ENCODE data around the gene GUK1. TPM values are rescaled to one million over a fixed set of nuclear protein-coding genes. Genes with fewer than 3 reads are reported as not detected.

Gene GUK1
- polyA plus RNA-seq, 1 experiment: 177 TPM

DNA sequence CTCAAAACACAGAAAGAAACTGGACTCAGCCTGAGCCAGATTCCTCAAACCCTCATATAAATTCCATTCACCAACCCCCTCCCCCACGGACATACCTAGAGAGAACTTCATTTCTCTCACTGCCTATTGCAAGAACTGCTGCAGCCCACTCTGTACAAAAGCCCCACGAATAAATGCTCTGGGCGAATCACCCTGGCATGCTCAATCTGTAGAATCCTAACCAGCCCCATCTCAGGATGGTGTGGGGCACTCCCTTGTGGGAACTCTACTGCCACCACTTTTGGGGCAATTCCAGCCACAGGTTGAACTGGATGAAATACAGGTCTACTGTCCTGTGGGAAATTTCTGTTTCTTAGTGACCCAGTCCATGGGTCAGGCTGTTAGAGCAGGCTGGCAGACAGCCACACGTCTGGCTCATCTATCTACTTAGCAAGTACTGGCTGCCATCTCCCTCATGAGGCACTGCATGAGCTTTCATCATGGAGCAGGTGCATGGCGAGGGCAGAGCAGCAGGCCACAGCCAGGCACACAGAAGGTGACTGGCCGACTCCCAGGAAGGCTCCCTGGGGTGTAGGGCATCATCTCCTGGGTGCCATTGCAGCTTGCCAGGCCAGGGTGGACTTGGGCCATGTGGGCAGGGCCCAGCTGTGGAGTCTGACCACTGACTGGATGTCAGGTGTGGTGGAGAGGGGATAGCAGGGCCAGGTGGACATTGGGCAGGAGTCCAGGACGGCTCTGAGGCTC lies 35.4 kb upstream of the GUK1 start:
- TF ChIP-seq, protein P1, sequence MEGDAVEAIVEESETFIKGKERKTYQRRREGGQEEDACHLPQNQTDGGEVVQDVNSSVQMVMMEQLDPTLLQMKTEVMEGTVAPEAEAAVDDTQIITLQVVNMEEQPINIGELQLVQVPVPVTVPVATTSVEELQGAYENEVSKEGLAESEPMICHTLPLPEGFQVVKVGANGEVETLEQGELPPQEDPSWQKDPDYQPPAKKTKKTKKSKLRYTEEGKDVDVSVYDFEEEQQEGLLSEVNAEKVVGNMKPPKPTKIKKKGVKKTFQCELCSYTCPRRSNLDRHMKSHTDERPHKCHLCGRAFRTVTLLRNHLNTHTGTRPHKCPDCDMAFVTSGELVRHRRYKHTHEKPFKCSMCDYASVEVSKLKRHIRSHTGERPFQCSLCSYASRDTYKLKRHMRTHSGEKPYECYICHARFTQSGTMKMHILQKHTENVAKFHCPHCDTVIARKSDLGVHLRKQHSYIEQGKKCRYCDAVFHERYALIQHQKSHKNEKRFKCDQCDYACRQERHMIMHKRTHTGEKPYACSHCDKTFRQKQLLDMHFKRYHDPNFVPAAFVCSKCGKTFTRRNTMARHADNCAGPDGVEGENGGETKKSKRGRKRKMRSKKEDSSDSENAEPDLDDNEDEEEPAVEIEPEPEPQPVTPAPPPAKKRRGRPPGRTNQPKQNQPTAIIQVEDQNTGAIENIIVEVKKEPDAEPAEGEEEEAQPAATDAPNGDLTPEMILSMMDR (IDR thresholded peaks at IDR 0.05; ENCODE audit: low read depth, low read length): no peak
- Histone ChIP-seq H3K4me3 (ENCODE audit: low read depth, low read length) (no peak overlapping the region), H3K27me3 (ENCODE audit: control insufficient read depth, insufficient read depth, low read length) (no peaks in the 10 kb centered on the region), H3K27ac (ENCODE audit: low read depth, low read length) (no peak overlapping the region), H3K9me3 (ENCODE audit: control insufficient read depth, insufficient read depth, low read length) (no peaks in the 10 kb centered on the region; the same call in 1 of the 2 replicates)
- ChIA-PET CTCF (no interaction called here), POLR2A (no interaction called here)
- no peak for DNase-seq (ENCODE audit: low read depth, low spot score)

DNA sequence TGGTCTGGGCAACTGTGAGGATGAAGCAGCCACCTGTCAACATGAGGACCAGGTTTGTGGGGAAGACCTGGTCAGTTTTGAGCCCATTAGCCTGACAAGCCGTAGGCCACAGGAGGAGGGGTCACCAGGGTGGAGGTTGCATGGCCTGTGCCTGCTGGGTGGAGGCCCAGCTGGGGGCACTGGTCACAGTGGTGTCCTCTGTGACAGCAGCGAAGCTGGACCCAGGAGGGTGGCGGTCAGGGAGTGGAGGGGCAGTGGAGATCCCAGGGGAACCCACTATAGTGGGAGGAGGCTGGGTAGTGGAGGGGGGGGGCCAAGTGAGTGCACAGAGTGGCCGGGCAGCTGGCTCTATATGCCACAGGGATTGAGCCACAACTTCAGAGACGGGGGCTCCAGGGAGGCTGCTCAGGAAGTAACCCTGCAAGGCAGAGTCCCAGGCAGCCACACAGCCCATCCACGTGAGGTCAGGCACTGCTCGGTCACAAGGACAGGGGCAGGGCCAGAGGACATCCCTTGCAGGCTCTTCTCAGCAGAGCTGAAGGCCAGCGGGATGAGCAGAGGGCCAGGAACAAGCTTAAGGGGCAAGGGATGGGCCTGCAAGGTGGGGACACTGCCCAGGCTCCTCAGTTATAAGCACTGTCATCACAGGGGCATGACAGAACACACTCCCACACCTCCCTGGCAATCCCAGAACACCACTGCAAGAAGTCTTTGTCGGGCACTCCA lies 34.6 kb upstream of the GUK1 start:
- ChIA-PET POLR2A (interaction anchor here (1.0 to 1.3 kb wide), 2 partner anchors 15 to 60 kb away, joined by 3 read pairs; partner anchors contain the start of gene IBA57), CTCF (no interaction called here)
- Histone ChIP-seq H3K9me3 (ENCODE audit: control insufficient read depth, insufficient read depth, low read length) (no peaks in the 10 kb centered on the region; the same call in 1 of the 2 replicates), H3K27ac (ENCODE audit: low read depth, low read length) (no peak overlapping the region), H3K27me3 (ENCODE audit: control insufficient read depth, insufficient read depth, low read length) (no peaks in the 10 kb centered on the region), H3K4me3 (ENCODE audit: low read depth, low read length) (no peak overlapping the region)
- TF ChIP-seq, protein P1 (IDR thresholded peaks at IDR 0.05; ENCODE audit: low read depth, low read length): no peak
- DNase-seq (ENCODE audit: low read depth, low spot score): no peak

DNA sequence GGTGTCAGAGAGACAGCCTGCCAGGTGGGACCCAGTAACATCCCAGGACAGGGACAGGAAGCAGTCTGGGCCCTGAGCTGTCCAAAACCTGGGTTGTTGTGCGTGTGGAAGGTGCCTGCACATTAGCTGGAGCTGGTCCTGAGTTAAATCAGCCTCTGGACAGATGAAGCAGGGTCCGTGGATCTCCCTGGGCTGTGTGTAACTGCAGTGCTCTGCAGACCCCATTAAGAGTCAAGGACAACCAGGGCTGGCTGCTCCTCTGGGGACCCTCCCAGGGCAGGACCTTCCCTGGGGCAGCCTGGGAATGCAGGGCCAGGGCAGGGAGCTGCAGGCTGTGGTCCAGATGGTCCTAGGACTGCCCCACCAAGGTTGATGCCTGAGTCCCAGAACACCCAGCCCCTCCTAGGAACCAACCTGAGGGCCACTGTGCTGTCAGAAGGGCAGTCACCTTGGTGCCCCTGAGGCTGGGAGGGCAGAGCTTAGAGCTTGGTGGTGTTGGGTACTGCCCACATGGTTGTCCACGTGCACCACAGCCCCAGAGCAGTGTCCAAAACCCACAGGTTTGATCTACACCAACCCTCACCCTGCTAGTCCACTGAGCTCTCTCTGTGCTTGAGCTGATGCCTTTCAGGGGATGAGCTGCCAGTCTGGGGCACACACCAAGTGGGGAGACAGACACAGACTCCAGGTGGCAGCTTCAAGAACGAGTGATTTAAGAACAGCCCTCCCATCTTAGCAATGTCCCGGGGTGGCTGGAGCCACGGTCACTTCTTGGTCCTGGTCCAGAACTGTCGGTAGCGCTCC lies 33.9 kb upstream of the GUK1 start:
- no peak for DNase-seq (ENCODE audit: low read depth, low spot score)
- Histone ChIP-seq H3K27me3 (ENCODE audit: control insufficient read depth, insufficient read depth, low read length) (no peaks in the 10 kb centered on the region), H3K4me3 (ENCODE audit: low read depth, low read length) (no peak overlapping the region), H3K9me3 (ENCODE audit: control insufficient read depth, insufficient read depth, low read length) (no peaks in the 10 kb centered on the region; the same call in 1 of the 2 replicates), H3K27ac (ENCODE audit: low read depth, low read length) (no peak overlapping the region)
- ChIA-PET CTCF (interaction anchor here (0.5 to 1.0 kb wide), 2 partner anchors 25 to 44 kb away, joined by 3 to 4 read pairs; partner anchors contain the start of gene GJC2), POLR2A (interaction anchor here (1.0 to 1.3 kb wide), 2 partner anchors 16 to 59 kb away, joined by 3 read pairs; partner anchors contain the start of gene IBA57)
- TF ChIP-seq, protein P1 (IDR thresholded peaks at IDR 0.05; ENCODE audit: low read depth, low read length): no peak

DNA sequence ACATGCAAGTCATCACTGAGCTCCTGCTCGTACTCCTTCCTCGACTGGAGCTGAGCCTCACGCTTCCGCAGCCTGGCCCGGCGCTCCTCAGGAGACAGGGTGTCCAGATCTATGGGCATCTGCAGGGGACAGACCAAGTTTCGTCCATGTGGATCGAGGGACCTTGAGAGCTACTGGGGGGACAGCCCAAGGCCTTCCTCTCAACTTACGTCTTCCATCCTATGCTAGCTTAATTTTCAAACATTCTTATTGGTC lies 33.4 kb upstream of the GUK1 start:
- DNase-seq (ENCODE audit: low read depth, low spot score): no peak

More for the DNA sequence above, 33.4 kb upstream of the GUK1 start:
- ChIA-PET CTCF (interaction anchor here (0.5 to 1.0 kb wide), 2 partner anchors 24 to 43 kb away, joined by 3 to 4 read pairs; partner anchors contain the start of gene GJC2), POLR2A (interaction anchor here (1.3 kb wide), 1 partner anchor 16 kb away, joined by 3 read pairs; no protein-coding TSS in a partner anchor)
- no peak overlapping the region for H3K27ac ChIP-seq (ENCODE audit: low read depth, low read length)
- no peak overlapping the region for H3K4me3 ChIP-seq (ENCODE audit: low read depth, low read length)
- no peaks in the 10 kb centered on the region; the same call in 1 of the 2 replicates for H3K9me3 ChIP-seq (ENCODE audit: control insufficient read depth, insufficient read depth, low read length)
- H3K27me3 ChIP-seq (ENCODE audit: control insufficient read depth, insufficient read depth, low read length): no peaks in the 10 kb centered on the region
- TF ChIP-seq, protein P1 (IDR thresholded peaks at IDR 0.05; ENCODE audit: low read depth, low read length): no peak
